ENCODE results near the gene TASOR. TPM values are rescaled to one million over a fixed set of nuclear protein-coding genes. Genes with fewer than 3 reads are reported as not detected.

The TASOR gene
- total and polyA plus RNA-seq, 7 experiments from 2014 or later: 24.5 to 113 (median 64.1) TPM

DNA sequence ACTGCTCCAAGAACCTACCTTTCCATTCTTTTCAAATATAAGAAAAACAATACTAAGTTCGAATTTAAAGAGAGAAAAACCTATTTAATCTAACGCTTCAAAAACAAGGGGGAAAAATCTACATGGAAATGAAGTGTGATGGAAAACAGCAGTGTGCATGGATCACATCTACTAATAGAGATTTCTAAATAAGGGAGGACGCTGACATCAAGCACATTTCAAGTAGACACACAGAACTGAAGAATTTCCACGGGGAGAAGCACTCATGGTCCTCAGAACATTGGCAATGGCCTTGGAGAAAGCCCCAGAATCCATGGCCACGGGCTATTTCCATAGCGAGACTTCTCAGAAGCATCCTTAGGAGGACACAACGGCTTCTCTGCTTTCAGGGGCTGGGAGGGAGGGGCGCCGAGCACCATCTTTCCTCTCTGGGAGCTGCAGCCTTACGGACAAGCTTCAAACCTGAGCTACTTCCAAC, 1.0 kb downstream of the TASOR start:
- no peaks in the 10 kb centered on the region for H3K27me3 Mint-ChIP-seq
- Histone ChIP-seq H3K4me1 (ENCODE audit: control insufficient read depth in 2 of 2, insufficient read depth in 2 of 2, low read length in 2 of 2) (peaks cover 34 to 37% of the 10 kb centered on the region in 2 donors), H3K9me3 (ENCODE audit: control insufficient read depth in 2 of 3, low read length in 3 of 3) (no peaks in the 10 kb centered on the region), H3K27ac (ENCODE audit: low read depth, low read length) (peak overlapping the region; percentile 92), H3K4me3 (ENCODE audit: low read length) (peak overlapping the region; percentile 93), H3K27me3 (ENCODE audit: control insufficient read depth in 2 of 2, insufficient read depth in 2 of 2, low read length in 2 of 2) (no peaks in the 10 kb centered on the region), H3K36me3 (ENCODE audit: control insufficient read depth in 2 of 3, insufficient read depth in 3 of 3, low read length in 3 of 3) (peaks cover 0 to 7% (median 0%) of the 10 kb centered on the region in 3 experiments)
- DNase-seq (peak in 1 of 9 donors; percentile 23), ATAC-seq (no peak)
- H3K4me3 Mint-ChIP-seq: peak overlapping the region; percentile 88 to 100 (median 94)
- peaks cover 0 to 50% (median 28%) of the 10 kb centered on the region in 5 donors for H3K36me3 Mint-ChIP-seq
- POLR2A ChIA-PET: interaction anchor here (0.5 to 2.8 kb wide), 23 partner anchors 8 to 247 kb away, joined by 3 to 54 read pairs (median 4); partner anchors contain the start of genes ARHGEF3 and CCDC66
- H3K4me1 Mint-ChIP-seq: peaks cover 33 to 61% (median 53%) of the 10 kb centered on the region in 7 donors
- CTCF ChIA-PET: interaction anchor here (0.6 to 1.5 kb wide), 6 partner anchors 13 to 168 kb away, joined by 3 to 7 read pairs (median 3); no protein-coding TSS in a partner anchor
- peak overlapping the region; percentile 90 to 100 (median 94) for H3K27ac Mint-ChIP-seq
- intact Hi-C loops (cut with micrococcal nuclease): loop anchor here (1.0 to 5.0 kb wide), 13 partner anchors 8 to 1751 kb away; partner anchors contain the start of genes APPL1 (in 2 of the 2), ARF4 (in 2 of the 2), CCDC66 (in 2 of the 2) and ARHGEF3 (in 1 of the 2)
- peaks cover 0 to 15% (median 0%) of the 10 kb centered on the region in 11 donors for H3K9me3 Mint-ChIP-seq

DNA sequence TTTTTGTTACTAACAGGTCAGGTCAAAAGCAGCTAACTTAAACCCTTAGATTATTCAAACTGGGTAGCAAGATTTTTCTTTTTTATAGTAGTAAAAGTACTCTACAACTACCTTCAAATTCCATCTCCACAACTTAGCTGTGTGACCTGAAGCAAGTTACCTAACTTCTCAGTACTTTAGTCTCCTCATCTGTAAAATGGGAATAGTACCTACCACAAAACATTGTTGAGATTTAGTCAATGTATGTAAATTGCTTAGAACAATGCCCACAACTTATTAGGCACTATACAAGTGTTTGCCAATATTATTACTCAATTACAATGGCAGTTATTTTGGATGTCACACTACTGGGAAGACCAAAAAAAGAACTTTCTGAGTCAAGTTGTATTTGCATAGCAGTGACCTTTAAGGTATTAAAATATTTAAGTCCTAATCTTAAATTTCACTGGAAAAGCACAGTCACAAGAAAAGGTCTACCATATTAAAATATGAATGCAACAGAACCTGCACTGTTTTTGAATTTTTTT, 2.9 kb downstream of the TASOR start:
- H3K4me3 Mint-ChIP-seq: peak overlapping the region in 8 of 10 donors; percentile 6 to 58 (median 37)
- Histone ChIP-seq H3K4me3 (ENCODE audit: low read length) (no peak overlapping the region), H3K9me3 (ENCODE audit: control insufficient read depth in 2 of 3, low read length in 3 of 3) (no peaks in the 10 kb centered on the region), H3K4me1 (ENCODE audit: control insufficient read depth in 2 of 2, insufficient read depth in 2 of 2, low read length in 2 of 2) (peaks cover 34 to 47% of the 10 kb centered on the region in 2 donors), H3K27me3 (ENCODE audit: control insufficient read depth in 2 of 2, insufficient read depth in 2 of 2, low read length in 2 of 2) (no peaks in the 10 kb centered on the region), H3K27ac (ENCODE audit: low read depth, low read length) (no peak overlapping the region), H3K36me3 (ENCODE audit: control insufficient read depth in 2 of 3, insufficient read depth in 3 of 3, low read length in 3 of 3) (peaks cover 0 to 7% (median 0%) of the 10 kb centered on the region in 3 experiments)
- no peak for ATAC-seq
- no peaks in the 10 kb centered on the region for H3K27me3 Mint-ChIP-seq
- CTCF ChIA-PET: interaction anchor here (0.7 kb wide), 1 partner anchor 51 kb away, joined by 3 read pairs; no protein-coding TSS in a partner anchor
- H3K4me1 Mint-ChIP-seq: peaks cover 39 to 76% (median 60%) of the 10 kb centered on the region in 7 donors
- intact Hi-C loops (cut with micrococcal nuclease): loop anchor here (2.0 to 5.0 kb wide), 6 partner anchors 19 to 1077 kb away; partner anchors contain the start of genes APPL1 (in 2 of the 2) and SLMAP (in 1 of the 2)
- H3K27ac Mint-ChIP-seq: no peak overlapping the region
- H3K36me3 Mint-ChIP-seq: peaks cover 0 to 64% (median 28%) of the 10 kb centered on the region in 5 donors
- POLR2A ChIA-PET: interaction anchor here (1.0 to 1.3 kb wide), 3 partner anchors 15 to 123 kb away, joined by 3 to 6 read pairs (median 4); partner anchors contain the start of gene CCDC66
- peaks cover 0 to 15% (median 0%) of the 10 kb centered on the region in 11 donors for H3K9me3 Mint-ChIP-seq
- DNase-seq: no peak

DNA sequence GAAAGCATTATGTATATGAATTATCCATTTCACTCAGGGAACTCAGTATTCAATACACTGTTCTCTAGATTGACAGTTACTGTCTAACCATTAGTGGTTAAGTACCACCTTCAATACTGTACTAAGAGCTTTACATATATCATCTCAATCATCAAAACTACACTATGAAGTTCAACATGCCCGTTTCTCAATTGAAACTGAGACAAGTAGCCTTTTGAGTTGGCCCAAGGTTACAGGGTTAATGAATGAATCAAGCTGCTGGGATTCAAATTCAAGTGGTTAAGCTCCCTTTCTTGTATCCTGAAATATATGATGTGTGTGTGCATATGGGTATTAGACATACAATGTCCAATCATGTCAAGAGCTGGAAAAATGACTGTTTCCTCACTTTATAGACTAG, 5.8 kb downstream of the TASOR start:
- intact Hi-C loops (cut with micrococcal nuclease): no loop called here
- no peaks in the 10 kb centered on the region for H3K27me3 Mint-ChIP-seq
- H3K9me3 Mint-ChIP-seq: peaks cover 0 to 10% (median 0%) of the 10 kb centered on the region in 11 donors
- Histone ChIP-seq H3K27ac (ENCODE audit: low read depth, low read length) (no peak overlapping the region), H3K9me3 (ENCODE audit: control insufficient read depth in 2 of 3, low read length in 3 of 3) (no peaks in the 10 kb centered on the region), H3K4me3 (ENCODE audit: low read length) (no peak overlapping the region), H3K27me3 (ENCODE audit: control insufficient read depth in 2 of 2, insufficient read depth in 2 of 2, low read length in 2 of 2) (no peaks in the 10 kb centered on the region), H3K36me3 (ENCODE audit: control insufficient read depth in 2 of 3, insufficient read depth in 3 of 3, low read length in 3 of 3) (peaks cover 0 to 3% (median 3%) of the 10 kb centered on the region in 3 experiments), H3K4me1 (ENCODE audit: control insufficient read depth in 2 of 2, insufficient read depth in 2 of 2, low read length in 2 of 2) (peaks cover 30 to 46% of the 10 kb centered on the region in 2 donors)
- ChIA-PET CTCF (interaction anchor here (0.7 kb wide), 1 partner anchor 18 kb away, joined by 3 read pairs; no protein-coding TSS in a partner anchor), POLR2A (interaction anchor here (1.1 to 1.2 kb wide), 3 partner anchors 8 to 120 kb away, joined by 3 read pairs; partner anchors contain the start of gene CCDC66)
- peaks cover 39 to 73% (median 61%) of the 10 kb centered on the region in 7 donors for H3K4me1 Mint-ChIP-seq
- DNase-seq (no peak), ATAC-seq (no peak)
- H3K4me3 Mint-ChIP-seq: peak overlapping the region in 7 of 10 donors; percentile 31 to 68 (median 47)
- H3K36me3 Mint-ChIP-seq: peaks cover 0 to 57% (median 30%) of the 10 kb centered on the region in 5 donors
- H3K27ac Mint-ChIP-seq: peak overlapping the region in 5 of 9 donors; percentile 8 to 56 (median 18)

DNA sequence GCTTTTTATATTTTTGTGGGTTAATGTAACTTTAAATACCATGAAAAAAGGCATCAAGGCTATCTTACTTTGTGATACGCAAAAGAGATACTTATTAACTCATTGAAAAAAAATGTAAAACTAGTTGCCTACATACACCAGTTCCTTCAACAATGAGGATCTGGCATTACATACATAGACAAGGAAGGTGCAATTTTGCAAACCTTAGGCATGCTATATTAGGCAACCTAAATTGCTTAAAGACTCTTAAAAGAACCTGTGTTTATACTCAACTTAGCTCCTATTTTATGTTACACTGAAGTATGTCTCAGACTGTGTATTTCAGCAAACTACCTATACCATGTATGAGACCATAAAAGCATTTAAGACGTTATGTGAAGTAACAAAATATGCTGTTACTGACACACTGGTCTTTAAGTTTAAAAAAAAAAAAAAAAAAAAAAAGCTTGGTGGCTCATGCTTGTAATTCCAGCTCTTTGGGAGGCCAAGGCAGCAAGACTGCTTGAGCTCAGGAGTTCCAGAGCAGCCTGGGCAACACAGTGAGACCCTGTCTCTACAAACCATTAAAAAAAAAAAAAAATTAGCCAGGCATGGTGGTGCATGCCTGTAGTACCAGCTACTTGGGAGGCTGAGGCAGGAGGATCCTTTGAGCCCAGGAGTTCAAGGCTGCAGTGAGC, 9.1 kb downstream of the TASOR start:
- CTCF ChIA-PET: interaction anchor here (0.8 kb wide), 1 partner anchor 40 kb away, joined by 4 read pairs; no protein-coding TSS in a partner anchor
- no peak overlapping the region for H3K27ac ChIP-seq (ENCODE audit: low read depth, low read length)
- H3K9me3 ChIP-seq (ENCODE audit: control insufficient read depth in 2 of 3, low read length in 3 of 3): no peaks in the 10 kb centered on the region
- Mint-ChIP-seq H3K4me1 (peaks cover 15 to 57% (median 43%) of the 10 kb centered on the region in 7 donors), H3K27me3 (no peaks in the 10 kb centered on the region), H3K9me3 (peaks cover 0 to 5% (median 0%) of the 10 kb centered on the region in 11 donors), H3K36me3 (peaks cover 6 to 57% (median 32%) of the 10 kb centered on the region in 5 donors), H3K27ac (no peak overlapping the region), H3K4me3 (no peak overlapping the region)
- POLR2A ChIA-PET: interaction anchor here (0.6 to 2.2 kb wide), 6 partner anchors 9 to 117 kb away, joined by 3 to 11 read pairs (median 4); partner anchors contain the start of genes CCDC66 and TASOR
- intact Hi-C loops (cut with micrococcal nuclease): loop anchor here in 1 of 2 donors (1.0 kb wide), 1 partner anchor 8 kb away; no protein-coding TSS in a partner anchor
- H3K27me3 ChIP-seq (ENCODE audit: control insufficient read depth in 2 of 2, insufficient read depth in 2 of 2, low read length in 2 of 2): no peaks in the 10 kb centered on the region
- no peak overlapping the region for H3K4me3 ChIP-seq (ENCODE audit: low read length)
- H3K36me3 ChIP-seq (ENCODE audit: control insufficient read depth in 2 of 3, insufficient read depth in 3 of 3, low read length in 3 of 3): peaks cover 9 to 27% (median 13%) of the 10 kb centered on the region in 3 experiments
- H3K4me1 ChIP-seq (ENCODE audit: control insufficient read depth in 2 of 2, insufficient read depth in 2 of 2, low read length in 2 of 2): peaks cover 4 to 25% of the 10 kb centered on the region in 2 donors
- no peak for DNase-seq
- no peak for ATAC-seq

DNA sequence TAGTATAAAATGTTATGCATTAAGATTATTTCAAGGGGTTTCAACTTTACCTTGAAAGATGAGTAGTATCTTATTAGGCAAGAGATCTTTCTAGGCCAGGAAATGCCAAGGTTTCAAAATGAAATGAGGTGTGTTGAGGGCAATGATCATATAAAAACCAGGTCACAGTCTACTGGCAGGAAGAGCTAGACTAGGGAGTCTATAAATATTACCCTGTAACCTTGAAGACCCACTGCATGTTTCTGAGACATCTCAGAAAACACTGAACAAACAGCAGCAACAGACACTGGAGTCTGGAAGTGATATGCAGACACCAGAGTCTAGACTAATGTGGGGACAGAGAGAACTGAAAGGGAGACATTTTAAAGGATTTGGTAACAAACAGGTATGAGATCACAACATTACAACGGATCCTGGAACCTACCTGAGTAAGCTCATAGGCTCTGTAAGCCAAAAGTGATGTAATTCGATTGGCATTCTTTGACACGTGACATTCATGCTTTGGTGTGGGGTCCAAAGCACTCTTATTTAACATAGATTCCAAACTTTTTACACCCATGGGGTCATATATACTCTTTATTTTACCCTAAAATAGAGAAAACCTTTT, 15.0 kb downstream of the TASOR start:
- no peak for ATAC-seq
- H3K4me1 Mint-ChIP-seq: peaks cover 6 to 43% (median 32%) of the 10 kb centered on the region in 7 donors
- H3K27me3 ChIP-seq (ENCODE audit: control insufficient read depth in 2 of 2, insufficient read depth in 2 of 2, low read length in 2 of 2): no peaks in the 10 kb centered on the region
- ChIA-PET POLR2A (interaction anchor here (0.7 to 1.7 kb wide), 3 partner anchors 14 to 39 kb away, joined by 3 to 7 read pairs (median 4); partner anchors contain the start of gene TASOR), CTCF (interaction anchor here (0.7 kb wide), 1 partner anchor 59 kb away, joined by 3 read pairs; no protein-coding TSS in a partner anchor)
- H3K9me3 Mint-ChIP-seq: no peaks in the 10 kb centered on the region
- DNase-seq: no peak
- intact Hi-C loops (cut with micrococcal nuclease): loop anchor here in 1 of 2 donors (2.0 kb wide), 1 partner anchor 15 kb away; no protein-coding TSS in a partner anchor
- H3K27ac Mint-ChIP-seq: peak overlapping the region in 6 of 9 donors; percentile 17 to 43 (median 36)
- no peaks in the 10 kb centered on the region for H3K27me3 Mint-ChIP-seq
- H3K27ac ChIP-seq (ENCODE audit: low read depth, low read length): no peak overlapping the region
- H3K4me1 ChIP-seq (ENCODE audit: control insufficient read depth in 2 of 2, insufficient read depth in 2 of 2, low read length in 2 of 2): no peaks in the 10 kb centered on the region
- peaks cover 21 to 58% (median 47%) of the 10 kb centered on the region in 5 donors for H3K36me3 Mint-ChIP-seq
- H3K4me3 Mint-ChIP-seq: peak overlapping the region in 2 of 10 donors; percentile 49 to 58
- H3K9me3 ChIP-seq (ENCODE audit: control insufficient read depth in 2 of 3, low read length in 3 of 3): no peaks in the 10 kb centered on the region
- no peak overlapping the region for H3K4me3 ChIP-seq (ENCODE audit: low read length)
- H3K36me3 ChIP-seq (ENCODE audit: control insufficient read depth in 2 of 3, insufficient read depth in 3 of 3, low read length in 3 of 3): peaks cover 9 to 77% (median 33%) of the 10 kb centered on the region in 3 experiments
